GM23338 (cell line): ENCODE results near the gene TNS4. TPM values are rescaled to one million over a fixed set of nuclear protein-coding genes. Genes with fewer than 3 reads are reported as not detected.

ENCODE experiments used
- ATAC-seq: fragments of 200-7000 bp; cut with Tn5 transposase; 3 replicates; pipeline ENCODE4 v1.9.1; 2020
- DNase-seq: peaks from one replicate; pipeline ENCODE4 v3.0.0-alpha.2; 2015; ENCODE audit warnings: low spot score
- H2AFZ ChIP-seq: fragments of 200-600 bp; sonication (generic); 2 replicates; pipeline ENCODE4 v1.8.0; 2016; ENCODE audit warnings: antibody characterized with exemption, mild to moderate bottlenecking, moderate library complexity
- H3F3A ChIP-seq: fragments of 200-600 bp; sonication (generic); replicated peaks from 2 replicates; pipeline ENCODE4 v1.8.0; 2017; ENCODE audit warnings: antibody characterized with exemption, mixed run types, low read depth
- H3K27ac ChIP-seq: fragments of 200-600 bp; sonication (generic); 2 replicates; pipeline ENCODE4 v1.6.1; 2016; ENCODE audit warnings: low read depth
- H3K27me3 ChIP-seq: fragments of 200-600 bp; sonication (generic); 2 replicates; pipeline ENCODE4 v1.8.0; 2016; ENCODE audit warnings: mild to moderate bottlenecking, mixed run types, moderate library complexity; ENCODE audit not compliant: insufficient read depth
- H3K36me3 ChIP-seq: fragments of 200-600 bp; sonication (generic); 2 replicates; pipeline ENCODE4 v1.8.0; 2016; ENCODE audit warnings: mild to moderate bottlenecking; ENCODE audit not compliant: insufficient read depth
- H3K4me1 ChIP-seq: fragments of 200-600 bp; sonication (generic); 2 replicates; pipeline ENCODE4 v1.8.0; 2016; ENCODE audit warnings: mild to moderate bottlenecking, moderate library complexity; ENCODE audit not compliant: insufficient read depth
- H3K4me2 ChIP-seq: fragments of 200-600 bp; sonication (generic); 2 replicates; pipeline ENCODE4 v1.7.1; 2017; ENCODE audit warnings: mixed run types
- H3K4me3 ChIP-seq: fragments of 200-600 bp; sonication (generic); 2 replicates; pipeline ENCODE4 v1.6.1; 2016; ENCODE audit warnings: mixed run types
- H3K79me2 ChIP-seq: fragments of 200-600 bp; sonication (generic); replicated peaks from 2 replicates; pipeline ENCODE4 v1.8.0; 2017; ENCODE audit warnings: mild to moderate bottlenecking; ENCODE audit not compliant: insufficient read depth
- H3K9me2 ChIP-seq: fragments of 200-600 bp; sonication (generic); 2 replicates; pipeline ENCODE4 v1.8.0; 2017; ENCODE audit not compliant: insufficient read depth
- H4K20me1 ChIP-seq: fragments of 200-600 bp; sonication (generic); replicated peaks from 2 replicates; pipeline ENCODE4 v1.8.0; 2017; ENCODE audit warnings: mild to moderate bottlenecking; ENCODE audit not compliant: insufficient read depth
- H3K27ac Mint-ChIP-seq: 2 replicates; pipeline ENCODE4 v1.8.0; 2020; ENCODE audit warnings: inconsistent platforms, mild to moderate bottlenecking, moderate library complexity, mixed read lengths
- H3K27me3 Mint-ChIP-seq: 3 replicates; pipeline ENCODE4 v1.8.0; 2022; ENCODE audit warnings: low read depth, mild to moderate bottlenecking, moderate library complexity, mixed read lengths, inconsistent platforms; ENCODE audit not compliant: insufficient read depth, poor library complexity
- H3K36me3 Mint-ChIP-seq: 3 replicates; pipeline ENCODE4 v1.8.0; 2021; ENCODE audit warnings: low read depth, mild to moderate bottlenecking, inconsistent platforms, moderate library complexity, mixed read lengths
- H3K4me1 Mint-ChIP-seq: 3 replicates; pipeline ENCODE4 v1.8.0; 2020; ENCODE audit warnings: mild to moderate bottlenecking, inconsistent platforms, mixed read lengths
- H3K4me3 Mint-ChIP-seq: 3 replicates; pipeline ENCODE4 v1.8.0; 2021; ENCODE audit warnings: moderate library complexity, mild to moderate bottlenecking, inconsistent platforms, mixed read lengths
- H3K9me3 Mint-ChIP-seq: 3 replicates; pipeline ENCODE4 v1.8.0; 2020; ENCODE audit warnings: moderate library complexity, mild to moderate bottlenecking, inconsistent platforms, mixed read lengths
- CREB1 ChIP-seq: fragments of 250-450 bp; sonication (Bioruptor Pico); IDR thresholded peaks from 2 replicates; pipeline ENCODE4 v1.5.0; 2020; ENCODE audit warnings: low read depth, mild to moderate bottlenecking, moderate library complexity
- ETS1 ChIP-seq: IDR thresholded peaks from 2 replicates; pipeline ENCODE4 v1.6.1; 2016; ENCODE audit warnings: antibody characterized with exemption
- EZH2 ChIP-seq: fragments of 200-600 bp; sonication (generic); IDR thresholded peaks from one replicate; pipeline ENCODE4 v1.8.0; 2017; ENCODE audit warnings: antibody characterized with exemption, mild to moderate bottlenecking, low read depth; ENCODE audit not compliant: unreplicated experiment
- EZH2phosphoT487 ChIP-seq: fragments of 200-600 bp; sonication (generic); IDR thresholded peaks from one replicate; pipeline ENCODE4 v1.8.1; 2018; ENCODE audit warnings: antibody characterized with exemption; ENCODE audit not compliant: unreplicated experiment
- JUNB ChIP-seq: IDR thresholded peaks from one replicate; pipeline ENCODE4 v1.6.1; 2016; ENCODE audit warnings: antibody characterized with exemption; ENCODE audit not compliant: unreplicated experiment
- NANOG ChIP-seq: IDR thresholded peaks from 2 replicates; pipeline ENCODE4 v1.6.1; 2016; ENCODE audit warnings: antibody characterized with exemption, borderline replicate concordance
- POLR2AphosphoS5 ChIP-seq: IDR thresholded peaks from 2 replicates; pipeline ENCODE4 v1.6.1; 2016; ENCODE audit warnings: antibody characterized with exemption, low read depth
- STAT1 ChIP-seq: IDR thresholded peaks from one replicate; pipeline ENCODE4 v1.6.1; 2016; ENCODE audit warnings: antibody characterized with exemption; ENCODE audit not compliant: unreplicated experiment
- ZNF114 ChIP-seq: fragments of 250-450 bp; sonication (Bioruptor Pico); IDR thresholded peaks from 2 replicates; pipeline ENCODE4 v1.5.0; 2020; ENCODE audit warnings: mild to moderate bottlenecking, moderate library complexity
- ZNF331 ChIP-seq: fragments of 250-450 bp; sonication (Bioruptor Pico); IDR thresholded peaks from 2 replicates; pipeline ENCODE4 v1.5.0; 2020; ENCODE audit warnings: low read depth, mild to moderate bottlenecking, moderate library complexity
- ZNF462 ChIP-seq: fragments of 250-450 bp; sonication (Bioruptor Pico); IDR thresholded peaks from 2 replicates; pipeline ENCODE4 v1.5.0; 2020; ENCODE audit warnings: mild to moderate bottlenecking, moderate library complexity
- polyA plus RNA-seq: library from polyadenylated mRNA; unstranded; fragments of >200 nt; fragmentation: Nextera tagmentation; extraction: Ambion mirVana; gene quantifications from 2 replicates; pipeline ENCODE4 v1.2.1, GENCODE V29; 2016
- total RNA-seq: library from RNA; depleted of rRNA; stranded (reverse); fragments of >200 nt; shearing (Covaris generic); gene quantifications from 2 replicates; pipeline ENCODE4 v1.2.3, GENCODE V29; 2014
- TF ChIP-seq, protein P1 (sequence below), 2 experiments: fragments of 200-600 bp in 1 of 2; sonication (generic) in 1 of 2; conservative IDR thresholded peaks; 2 replicates each; pipeline versions ENCODE4 v1.5.1 to v1.6.1; 2016 to 2017; ENCODE audit warnings: antibody characterized with exemption in 2 of 2, low read depth in 2 of 2, mild to moderate bottlenecking in 2 of 2, moderate library complexity in 1 of 2
- TF ChIP-seq, protein P2 (sequence below): IDR thresholded peaks from one replicate; pipeline ENCODE4 v1.6.1; 2018; ENCODE audit warnings: antibody characterized with exemption; ENCODE audit not compliant: unreplicated experiment

The TNS4 gene
- total and polyA plus RNA-seq, 2 experiments from 2014 or later = 0.31 to 4.9 TPM

DNA sequence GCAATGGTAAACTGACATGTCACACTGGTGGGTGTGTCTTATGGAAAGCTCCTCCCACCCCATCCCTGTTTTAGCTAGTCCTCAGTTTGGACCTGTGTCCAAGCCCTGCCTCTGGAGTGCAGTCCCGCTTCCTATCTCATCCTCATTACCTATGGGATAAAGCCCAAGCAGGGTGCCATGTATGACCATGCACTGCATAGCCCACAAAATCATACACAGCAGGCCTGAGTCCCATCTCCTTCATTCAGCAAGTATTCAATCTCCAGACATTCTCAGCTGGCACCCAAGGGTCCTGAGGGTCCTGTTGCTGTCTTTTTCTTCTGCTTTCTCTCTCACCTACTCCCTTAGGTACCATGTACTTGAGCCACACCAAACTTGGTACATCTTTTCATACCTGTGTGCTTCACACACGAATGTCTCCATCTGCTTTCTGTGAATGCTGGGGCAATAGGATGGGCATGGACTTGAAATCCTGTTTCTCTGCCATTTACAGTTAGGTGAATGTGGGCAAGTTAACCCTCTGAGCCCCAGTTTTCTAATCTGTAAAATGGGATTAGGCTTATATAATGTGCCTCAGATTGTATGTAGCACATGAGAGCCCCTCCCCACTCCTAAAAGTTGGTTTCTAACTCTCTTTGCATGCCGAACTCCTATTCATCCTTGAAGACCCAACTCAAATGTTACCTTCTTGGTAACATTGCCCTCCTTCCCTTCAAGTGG lies 28.5 kb downstream of the TNS4 start:
- no peaks in the 10 kb centered on the region for H3K79me2 ChIP-seq
- no peak overlapping the region; the same call in 2 of the 3 replicates for H3K4me3 Mint-ChIP-seq
- H3K4me1 Mint-ChIP-seq = peaks cover 21% of the 10 kb centered on the region
- H3K9me2 ChIP-seq = no peaks in the 10 kb centered on the region
- no peaks in the 10 kb centered on the region for H3K27me3 ChIP-seq
- H3K9me3 Mint-ChIP-seq = peaks cover 26% of the 10 kb centered on the region
- peaks cover 15% of the 10 kb centered on the region for H3K4me1 ChIP-seq
- TF ChIP-seq EZH2 (no peak), ZNF462 (no peak), JUNB (no peak), POLR2AphosphoS5 (no peak), EZH2phosphoT487 (no peak), ZNF114 (CRISPR knock-in tag) (no peak), ZNF331 (CRISPR knock-in tag) (no peak), NANOG (no peak), CREB1 (CRISPR knock-in tag) (no peak), STAT1 (no peak), ETS1 (no peak)
- TF ChIP-seq, protein P1, sequence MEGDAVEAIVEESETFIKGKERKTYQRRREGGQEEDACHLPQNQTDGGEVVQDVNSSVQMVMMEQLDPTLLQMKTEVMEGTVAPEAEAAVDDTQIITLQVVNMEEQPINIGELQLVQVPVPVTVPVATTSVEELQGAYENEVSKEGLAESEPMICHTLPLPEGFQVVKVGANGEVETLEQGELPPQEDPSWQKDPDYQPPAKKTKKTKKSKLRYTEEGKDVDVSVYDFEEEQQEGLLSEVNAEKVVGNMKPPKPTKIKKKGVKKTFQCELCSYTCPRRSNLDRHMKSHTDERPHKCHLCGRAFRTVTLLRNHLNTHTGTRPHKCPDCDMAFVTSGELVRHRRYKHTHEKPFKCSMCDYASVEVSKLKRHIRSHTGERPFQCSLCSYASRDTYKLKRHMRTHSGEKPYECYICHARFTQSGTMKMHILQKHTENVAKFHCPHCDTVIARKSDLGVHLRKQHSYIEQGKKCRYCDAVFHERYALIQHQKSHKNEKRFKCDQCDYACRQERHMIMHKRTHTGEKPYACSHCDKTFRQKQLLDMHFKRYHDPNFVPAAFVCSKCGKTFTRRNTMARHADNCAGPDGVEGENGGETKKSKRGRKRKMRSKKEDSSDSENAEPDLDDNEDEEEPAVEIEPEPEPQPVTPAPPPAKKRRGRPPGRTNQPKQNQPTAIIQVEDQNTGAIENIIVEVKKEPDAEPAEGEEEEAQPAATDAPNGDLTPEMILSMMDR (conservative IDR thresholded peaks at IDR 0.05; ENCODE audit: low read depth in 2 of 2) = no peak
- TF ChIP-seq, protein P2, sequence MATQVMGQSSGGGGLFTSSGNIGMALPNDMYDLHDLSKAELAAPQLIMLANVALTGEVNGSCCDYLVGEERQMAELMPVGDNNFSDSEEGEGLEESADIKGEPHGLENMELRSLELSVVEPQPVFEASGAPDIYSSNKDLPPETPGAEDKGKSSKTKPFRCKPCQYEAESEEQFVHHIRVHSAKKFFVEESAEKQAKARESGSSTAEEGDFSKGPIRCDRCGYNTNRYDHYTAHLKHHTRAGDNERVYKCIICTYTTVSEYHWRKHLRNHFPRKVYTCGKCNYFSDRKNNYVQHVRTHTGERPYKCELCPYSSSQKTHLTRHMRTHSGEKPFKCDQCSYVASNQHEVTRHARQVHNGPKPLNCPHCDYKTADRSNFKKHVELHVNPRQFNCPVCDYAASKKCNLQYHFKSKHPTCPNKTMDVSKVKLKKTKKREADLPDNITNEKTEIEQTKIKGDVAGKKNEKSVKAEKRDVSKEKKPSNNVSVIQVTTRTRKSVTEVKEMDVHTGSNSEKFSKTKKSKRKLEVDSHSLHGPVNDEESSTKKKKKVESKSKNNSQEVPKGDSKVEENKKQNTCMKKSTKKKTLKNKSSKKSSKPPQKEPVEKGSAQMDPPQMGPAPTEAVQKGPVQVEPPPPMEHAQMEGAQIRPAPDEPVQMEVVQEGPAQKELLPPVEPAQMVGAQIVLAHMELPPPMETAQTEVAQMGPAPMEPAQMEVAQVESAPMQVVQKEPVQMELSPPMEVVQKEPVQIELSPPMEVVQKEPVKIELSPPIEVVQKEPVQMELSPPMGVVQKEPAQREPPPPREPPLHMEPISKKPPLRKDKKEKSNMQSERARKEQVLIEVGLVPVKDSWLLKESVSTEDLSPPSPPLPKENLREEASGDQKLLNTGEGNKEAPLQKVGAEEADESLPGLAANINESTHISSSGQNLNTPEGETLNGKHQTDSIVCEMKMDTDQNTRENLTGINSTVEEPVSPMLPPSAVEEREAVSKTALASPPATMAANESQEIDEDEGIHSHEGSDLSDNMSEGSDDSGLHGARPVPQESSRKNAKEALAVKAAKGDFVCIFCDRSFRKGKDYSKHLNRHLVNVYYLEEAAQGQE = no peak
- H4K20me1 ChIP-seq = no peaks in the 10 kb centered on the region
- no peak overlapping the region for H3K27ac Mint-ChIP-seq
- DNase-seq (no peak), ATAC-seq (no peak)
- H3K4me3 ChIP-seq = no peak overlapping the region
- H2AFZ ChIP-seq = no peak overlapping the region
- H3K27me3 Mint-ChIP-seq = peaks cover 24% of the 10 kb centered on the region
- no peak overlapping the region for H3K27ac ChIP-seq
- H3K4me2 ChIP-seq = no peak overlapping the region
- H3F3A ChIP-seq = no peaks in the 10 kb centered on the region
- H3K36me3 ChIP-seq = no peaks in the 10 kb centered on the region
- peaks cover 19% of the 10 kb centered on the region for H3K36me3 Mint-ChIP-seq
